ENCODE data around the gene ZSCAN26.

Gene ZSCAN26

GRCh38 chr6:28267695-28268059, 734 bp downstream of the ZSCAN26 start:
- TF ChIP-seq CTCF (IDR thresholded peaks at IDR 0.05; ENCODE audit: low read depth, low read length) = no peak
- peak overlapping the region; percentile 52 to 72 for H3K4me3 ChIP-seq (replicated peaks in 1 of 2; ENCODE audit: low read depth in 2 of 2, low read length in 2 of 2)
- DNase-seq (ENCODE audit: low read depth in 2 of 2) = no peak

GRCh38 chr6:28269492-28269891, 2.5 kb downstream of the ZSCAN26 start:
- no peak for TF ChIP-seq CTCF (IDR thresholded peaks at IDR 0.05; ENCODE audit: low read depth, low read length)
- peak; percentile 79 to 94 for DNase-seq (ENCODE audit: low read depth in 2 of 2)
- no peak overlapping the region for H3K4me3 ChIP-seq (replicated peaks in 1 of 2; ENCODE audit: low read depth in 2 of 2, low read length in 2 of 2)

- no peak for DNase-seq (ENCODE audit: low read depth in 2 of 2)
- no peak for TF ChIP-seq CTCF (IDR thresholded peaks at IDR 0.05; ENCODE audit: low read depth, low read length)
- H3K4me3 ChIP-seq (replicated peaks in 1 of 2; ENCODE audit: low read depth in 2 of 2, low read length in 2 of 2) = no peak overlapping the region
Measured at GRCh38 chr6:28274888-28275287, 7.9 kb downstream of the ZSCAN26 start.

- no peak for TF ChIP-seq CTCF (IDR thresholded peaks at IDR 0.05; ENCODE audit: low read depth, low read length)
- DNase-seq (ENCODE audit: low read depth in 2 of 2) = no peak
- H3K4me3 ChIP-seq (replicated peaks in 1 of 2; ENCODE audit: low read depth in 2 of 2, low read length in 2 of 2) = no peak overlapping the region
Measured at GRCh38 chr6:28277746-28278145, 10.8 kb downstream of the ZSCAN26 start.

GRCh38 chr6:28280595-28281287, 13.8 kb downstream of the ZSCAN26 start:
- DNase-seq (ENCODE audit: low read depth in 2 of 2) = no peak
- peak overlapping the region; percentile 67 to 71 for H3K4me3 ChIP-seq (replicated peaks in 1 of 2; ENCODE audit: low read depth in 2 of 2, low read length in 2 of 2)
- TF ChIP-seq CTCF (IDR thresholded peaks at IDR 0.05; ENCODE audit: low read depth, low read length) = no peak

- H3K4me3 ChIP-seq (replicated peaks in 1 of 2; ENCODE audit: low read depth in 2 of 2, low read length in 2 of 2) = peak within 1 kb of the TSS; percentile 67 to 71
- TF ChIP-seq CTCF (IDR thresholded peaks at IDR 0.05; ENCODE audit: low read depth, low read length) = no peak
- DNase-seq (ENCODE audit: low read depth in 2 of 2) = peak; percentile 78 to 86
Measured at GRCh38 chr6:28281288-28282064, 14.5 kb downstream of the ZSCAN26 start, which contains the start of gene PGBD1. TSS of gene PGBD1 (plus strand) at chr6:28281572. CDS start at chr6:28283814, 2,242 bp downstream.

Data from cardiac fibroblast (primary cell).